HCT116 (cell line): Measurements from ENCODE around the gene TNIP1. TPM values are rescaled to one million over a fixed set of nuclear protein-coding genes. Genes with fewer than 3 reads are reported as not detected.

Experiments used
- ATAC-seq: fragments of 200-7000 bp; cut with Tn5 transposase; 2 replicates; pipeline ENCODE4 v1.9.1; 2020; ENCODE audit warnings: mild to moderate bottlenecking, moderate library complexity
- BruUV-seq: library from RNA; stranded (reverse); fragments of 400-500 nt; replicated peaks from 2 replicates; lab custom pipeline; 2021; lab: Mats Ljungman, UMichigan
- CTCF ChIA-PET: fragments of 300-600 bp; sonication (Branson Sonifier 250); formaldehyde crosslinking; loops from one replicate; lab custom pipeline; 2021; ENCODE audit warnings: antibody characterized with exemption; lab: Charles Lee
- POLR2A ChIA-PET: fragments of 300-600, 350-600 bp; sonication (Branson Sonifier 250); formaldehyde crosslinking; loops from one replicate; lab custom pipeline; 2021; ENCODE audit warnings: antibody characterized with exemption; lab: Charles Lee
- RAD21 ChIA-PET, 2 experiments: fragments of 300-600 bp; sonication (Branson Sonifier 250); formaldehyde crosslinking; loops; one replicate each; lab custom pipeline; 2023; ENCODE audit warnings: low total read pairs in 2 of 2; ENCODE audit not compliant: uncharacterized antibody in 2 of 2, unreplicated experiment in 2 of 2, low non-redundant PET in 1 of 2; lab: Charles Lee
- DNase-seq: peaks from one replicate; pipeline ENCODE4 v3.0.0-alpha.2; 2010; ENCODE audit warnings: low read depth, low spot score
- H2AFZ ChIP-seq: fragments of 200-600 bp; shearing (Covaris generic), sonication (generic); 2 replicates; pipeline ENCODE4 v1.6.1; 2017; ENCODE audit warnings: low read depth, mixed run types, mixed read lengths, antibody characterized with exemption, low read length; ENCODE audit not compliant: poor library complexity, severe bottlenecking
- H3K27ac ChIP-seq: 2 replicates; pipeline ENCODE4 v1.5.1; 2012; ENCODE audit warnings: low read depth, low read length
- H3K27me3 ChIP-seq: fragments of 200-600 bp; sonication (generic); 2 replicates; pipeline ENCODE4 v1.6.1; 2016; ENCODE audit warnings: mixed run types, low read length, mixed read lengths; ENCODE audit not compliant: insufficient read depth
- H3K36me3 ChIP-seq, 2 experiments: fragments of 200-500 bp in 1 of 2; fragments of 200-600 bp in 1 of 2; sonication (Bioruptor generic) in 1 of 2; sonication (generic) in 1 of 2; 2 replicates each; pipeline versions ENCODE4 v1.5.1 to v1.6.1; 2014 to 2016; ENCODE audit warnings: low read length in 2 of 2, inconsistent platforms in 1 of 2, mixed read lengths in 1 of 2, mixed run types in 1 of 2; ENCODE audit not compliant: insufficient read depth in 2 of 2, control insufficient read depth in 1 of 2
- H3K4me1 ChIP-seq, 2 experiments: fragments of 200-600 bp in 1 of 2; sonication (generic) in 1 of 2; 2 replicates each; pipeline versions ENCODE4 v1.5.1 to v1.6.1; 2012 to 2017; ENCODE audit warnings: low read length in 2 of 2, inconsistent platforms in 1 of 2, mild to moderate bottlenecking in 1 of 2, mixed read lengths in 1 of 2, mixed run types in 1 of 2, moderate library complexity in 1 of 2; ENCODE audit not compliant: insufficient read depth in 2 of 2, control insufficient read depth in 1 of 2
- H3K4me2 ChIP-seq: fragments of 200-600 bp; sonication (generic); 2 replicates; pipeline ENCODE4 v1.6.1; 2017; ENCODE audit warnings: mixed run types, low read length, mixed read lengths
- H3K4me3 ChIP-seq, 2 experiments: fragments of 200-600 bp in 1 of 2; sonication (generic) in 1 of 2; replicated peaks in 1 of 2; 2 replicates each; pipeline ENCODE4 v1.5.1; 2011 to 2016; ENCODE audit warnings: low read length in 2 of 2, control low read depth in 1 of 2, low read depth in 1 of 2, mild to moderate bottlenecking in 1 of 2, mixed read lengths in 1 of 2, mixed run types in 1 of 2
- H3K79me2 ChIP-seq: fragments of 200-600 bp; sonication (generic); 2 replicates; pipeline ENCODE4 v1.6.1; 2017; ENCODE audit warnings: mild to moderate bottlenecking, mixed run types, low read length, moderate library complexity, mixed read lengths; ENCODE audit not compliant: insufficient read depth
- H3K9ac ChIP-seq: fragments of 200-600 bp; sonication (generic); 2 replicates; pipeline ENCODE4 v1.6.1; 2016; ENCODE audit warnings: low read length, mixed read lengths
- H3K9me2 ChIP-seq: fragments of 200-600 bp; sonication (generic), shearing (Covaris generic); 2 replicates; pipeline ENCODE4 v1.6.1; 2017; ENCODE audit warnings: mixed run types, mild to moderate bottlenecking, moderate library complexity; ENCODE audit not compliant: insufficient read depth
- H3K9me3 ChIP-seq, 2 experiments: fragments of 200-500 bp in 1 of 2; fragments of 200-600 bp in 1 of 2; sonication (Bioruptor generic) in 1 of 2; sonication (generic) in 1 of 2; 2 replicates each; pipeline ENCODE4 v1.6.1; 2014 to 2017; ENCODE audit warnings: low read length in 2 of 2, mixed read lengths in 2 of 2, inconsistent platforms in 1 of 2, low read depth in 1 of 2, mild to moderate bottlenecking in 1 of 2, mixed run types in 1 of 2, moderate library complexity in 1 of 2; ENCODE audit not compliant: control insufficient read depth in 1 of 2, insufficient read depth in 1 of 2
- H4K20me1 ChIP-seq: fragments of 200-600 bp; sonication (generic), shearing (Covaris generic); 2 replicates; pipeline ENCODE4 v1.6.1; 2017; ENCODE audit warnings: mixed run types, mild to moderate bottlenecking, moderate library complexity; ENCODE audit not compliant: insufficient read depth
- EGR1 ChIP-seq: IDR thresholded peaks from 2 replicates; pipeline ENCODE4 v1.6.1; 2012; ENCODE audit warnings: low read depth
- POLR2A ChIP-seq: IDR thresholded peaks from 2 replicates; pipeline ENCODE4 v1.7.0; 2011; ENCODE audit warnings: borderline replicate concordance; ENCODE audit not compliant: insufficient read depth, insufficient read length; ENCODE audit errors: extremely low read depth
- POLR2AphosphoS5 ChIP-seq: IDR thresholded peaks from 2 replicates; pipeline ENCODE4 v1.6.1; 2011; ENCODE audit warnings: mild to moderate bottlenecking, low read depth, low read length, moderate library complexity
- SIN3A ChIP-seq: IDR thresholded peaks from 2 replicates; pipeline ENCODE4 v1.6.1; 2012; ENCODE audit warnings: low read depth
- SRF ChIP-seq: IDR thresholded peaks from 2 replicates; pipeline ENCODE4 v1.6.1; 2012; ENCODE audit warnings: low read depth
- ZNF274 ChIP-seq: fragments of 200-500 bp; sonication (Bioruptor generic); IDR thresholded peaks from 2 replicates; pipeline ENCODE4 v1.6.1; 2014; ENCODE audit warnings: mild to moderate bottlenecking, low read depth, low read length, inconsistent platforms
- intact Hi-C: fragments of 100-400 bp; cut with micrococcal nuclease; formaldehyde crosslinking; loops from 2 replicates; pipeline ENCODE4 v1.10.0; 2022
- total RNA-seq: library from RNA; stranded (reverse); gene quantifications from one replicate; pipeline ENCODE4 v1.2.1, GENCODE V29; 2021; ENCODE audit not compliant: unreplicated experiment

TNIP1 gene
- total RNA-seq, 1 experiment from 2014 or later = 46.0 TPM

- intact Hi-C loops = loop anchor here (5.0 kb wide), 1 partner anchor 377 kb away; no protein-coding TSS in a partner anchor
- Histone ChIP-seq H3K4me1 (peaks cover 0 to 12% of the 10 kb centered on the region in 2 experiments; a peak in 2 of 4 replicates), H3K9ac (no peak overlapping the region), H3K9me2 (no peaks in the 10 kb centered on the region), H3K27me3 (no peaks in the 10 kb centered on the region), H3K4me3 (no peak overlapping the region), H3K27ac (no peak overlapping the region), H3K9me3 (no peaks in the 10 kb centered on the region), H3K4me2 (no peak overlapping the region), H4K20me1 (no peaks in the 10 kb centered on the region), H2AFZ (no peak overlapping the region), H3K79me2 (no peaks in the 10 kb centered on the region), H3K36me3 (peaks cover 4 to 26% of the 10 kb centered on the region in 2 experiments)
- RAD21 ChIA-PET = interaction anchor here (0.8 to 1.9 kb wide), 6 partner anchors 39 to 527 kb away, joined by 3 to 29 read pairs (median 4); no protein-coding TSS in a partner anchor
- POLR2A ChIA-PET = interaction anchor here (1.7 kb wide), 1 partner anchor 40 kb away, joined by 7 read pairs; no protein-coding TSS in a partner anchor
- CTCF ChIA-PET = interaction anchor here (0.7 to 3.7 kb wide), 16 partner anchors 9 to 569 kb away, joined by 3 to 107 read pairs (median 9); partner anchors contain the start of gene ANXA6
- BruUV-seq = no TSS peak
- ATAC-seq (no peak), DNase-seq (no peak)
- no peak for TF ChIP-seq POLR2AphosphoS5
- no peak for TF ChIP-seq POLR2A
- no peak for TF ChIP-seq EGR1
These were observed 44.6 kb upstream of the TNIP1 start for GRCh38 chr5:151125421-151125820.

GRCh38 chr5:151123897-151124751 lies 43.3 kb upstream of the TNIP1 start:
- ChIA-PET POLR2A (interaction anchor here (0.6 kb wide), 1 partner anchor 561 kb away, joined by 3 read pairs; no protein-coding TSS in a partner anchor), CTCF (interaction anchor here (0.9 to 3.7 kb wide), 3 partner anchors 34 to 41 kb away, joined by 3 to 107 read pairs (median 11); partner anchors contain the start of gene ANXA6)
- Histone ChIP-seq H3K27me3 (no peaks in the 10 kb centered on the region), H3K27ac (no peak overlapping the region; the same call in 1 of the 2 replicates), H3K79me2 (no peaks in the 10 kb centered on the region), H3K4me3 (no peak overlapping the region), H4K20me1 (no peaks in the 10 kb centered on the region)
- peak; percentile 49; the same call in 1 of the 2 replicates for ATAC-seq
- BruUV-seq = no TSS peak
- TF ChIP-seq EGR1 (no peak), ZNF274 (no peak), SIN3A (no peak), SRF (no peak)
- TF ChIP-seq, all 23 proteins: peak for 0
- RAD21 ChIA-PET = no interaction called here
- H3K36me3 ChIP-seq = peaks cover 4 to 20% of the 10 kb centered on the region in 2 experiments
- H3K9me2 ChIP-seq = no peaks in the 10 kb centered on the region
- peaks cover 0 to 12% of the 10 kb centered on the region in 2 experiments; a peak in 2 of 4 replicates for H3K4me1 ChIP-seq
- no peak overlapping the region for H2AFZ ChIP-seq
- no peaks in the 10 kb centered on the region for H3K9me3 ChIP-seq
- H3K4me2 ChIP-seq = 0 out of 2 replicates have a peak overlapping the region, but pooled peaks have one; percentile 25
- no peak for DNase-seq
- H3K9ac ChIP-seq = no peak overlapping the region
- intact Hi-C loops = no loop called here
